Activated T-helper 1 cell treated with Interleukin-2 at 50 U/mL for 16 hours (primary cell): Measurements from ENCODE around the gene ITIH3.

Source experiments
- DNase-seq: peaks from one replicate; pipeline ENCODE4 v3.0.0-alpha.2; 2020; ENCODE audit warnings: low read depth

ITIH3 gene

DNA sequence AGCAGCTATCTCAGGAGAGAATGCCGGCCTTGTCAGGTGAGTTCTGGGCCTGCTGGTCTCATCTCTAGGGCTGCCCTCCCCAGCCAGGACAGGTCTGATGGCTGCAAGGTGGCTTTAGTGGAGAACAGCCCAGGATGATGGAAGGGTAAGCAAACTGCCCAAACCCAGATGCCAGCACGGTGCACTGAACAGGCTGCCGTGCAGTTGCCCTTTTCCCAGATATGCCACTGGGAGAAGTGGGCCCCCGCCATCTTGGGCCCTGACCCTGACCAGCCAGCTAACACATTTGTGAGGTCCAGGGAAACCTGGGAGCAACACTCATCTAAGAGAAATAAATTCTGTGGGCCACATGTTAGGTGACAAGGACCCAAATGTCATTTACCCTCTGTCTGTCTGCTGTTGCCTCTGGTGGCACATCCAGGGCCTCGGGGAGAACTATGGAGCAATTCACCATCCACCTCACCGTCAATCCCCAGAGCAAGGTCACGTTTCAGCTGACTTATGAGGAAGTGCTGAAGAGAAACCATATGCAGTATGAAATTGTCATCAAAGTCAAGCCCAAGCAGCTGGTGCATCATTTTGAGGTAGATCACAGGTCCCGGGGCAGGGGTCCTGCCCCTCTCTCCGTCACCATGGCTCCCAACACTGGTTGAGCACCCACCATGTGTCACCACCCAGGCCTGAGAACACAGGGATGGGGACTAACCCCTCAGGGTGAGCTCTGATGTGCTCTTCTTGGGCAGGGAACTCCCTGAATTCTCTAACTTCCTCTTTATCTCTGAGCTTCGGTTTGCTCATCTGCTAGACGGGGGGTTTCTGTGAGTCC, 15.4 kb upstream of the ITIH3 start:
- no peak for DNase-seq

DNA sequence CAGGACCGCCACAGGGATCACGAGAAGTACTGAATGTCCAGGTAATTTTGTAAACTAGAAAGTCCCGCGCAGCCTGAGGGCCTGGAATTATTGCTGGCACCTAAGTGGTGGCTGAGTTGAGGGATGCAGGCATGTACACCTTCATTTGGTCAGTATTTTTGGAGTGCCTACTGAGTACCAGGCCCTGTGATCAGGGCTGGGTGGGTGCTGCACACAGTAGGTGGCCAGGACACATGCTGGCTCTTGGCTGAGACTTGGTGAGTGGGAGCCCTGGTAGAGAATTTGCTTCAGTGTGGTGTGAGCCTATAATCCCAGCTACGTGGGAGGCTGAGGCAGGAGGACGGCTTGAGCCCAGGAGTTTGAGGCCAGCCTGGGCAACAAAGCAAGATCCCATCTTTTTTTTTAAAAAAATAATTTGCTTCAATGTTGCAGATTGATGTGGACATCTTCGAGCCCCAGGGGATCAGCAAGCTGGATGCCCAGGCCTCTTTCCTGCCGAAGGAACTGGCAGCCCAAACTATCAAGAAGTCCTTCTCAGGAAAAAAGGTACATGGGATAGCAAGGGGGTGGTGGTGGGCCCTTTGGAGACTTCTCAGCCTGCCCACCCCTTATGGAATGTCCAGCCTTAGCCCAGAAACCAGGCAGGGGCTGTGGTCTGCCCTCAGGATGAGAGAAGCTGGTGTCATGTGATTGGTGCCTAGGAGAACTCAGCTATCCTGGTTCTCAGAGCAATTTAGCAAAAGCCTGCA, 14.6 kb upstream of the ITIH3 start:
- no peak for DNase-seq

DNA sequence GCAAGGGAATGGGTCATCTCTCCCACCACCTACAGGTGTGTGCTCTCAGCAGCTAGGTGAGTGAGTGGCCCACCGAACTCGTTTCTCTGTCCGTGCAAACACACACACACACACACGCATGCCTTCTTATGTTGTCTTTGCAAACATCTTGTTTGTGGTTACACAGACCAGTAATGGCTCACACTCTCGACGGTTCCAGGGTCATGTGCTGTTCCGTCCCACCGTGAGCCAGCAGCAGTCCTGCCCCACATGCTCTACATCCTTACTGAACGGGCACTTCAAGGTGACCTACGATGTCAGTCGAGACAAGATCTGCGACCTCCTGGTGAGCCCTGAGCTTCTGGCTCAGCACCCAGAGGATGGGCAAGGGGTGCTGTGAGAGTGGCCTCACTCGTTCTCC, 12.9 kb upstream of the ITIH3 start:
- no peak for DNase-seq

DNA sequence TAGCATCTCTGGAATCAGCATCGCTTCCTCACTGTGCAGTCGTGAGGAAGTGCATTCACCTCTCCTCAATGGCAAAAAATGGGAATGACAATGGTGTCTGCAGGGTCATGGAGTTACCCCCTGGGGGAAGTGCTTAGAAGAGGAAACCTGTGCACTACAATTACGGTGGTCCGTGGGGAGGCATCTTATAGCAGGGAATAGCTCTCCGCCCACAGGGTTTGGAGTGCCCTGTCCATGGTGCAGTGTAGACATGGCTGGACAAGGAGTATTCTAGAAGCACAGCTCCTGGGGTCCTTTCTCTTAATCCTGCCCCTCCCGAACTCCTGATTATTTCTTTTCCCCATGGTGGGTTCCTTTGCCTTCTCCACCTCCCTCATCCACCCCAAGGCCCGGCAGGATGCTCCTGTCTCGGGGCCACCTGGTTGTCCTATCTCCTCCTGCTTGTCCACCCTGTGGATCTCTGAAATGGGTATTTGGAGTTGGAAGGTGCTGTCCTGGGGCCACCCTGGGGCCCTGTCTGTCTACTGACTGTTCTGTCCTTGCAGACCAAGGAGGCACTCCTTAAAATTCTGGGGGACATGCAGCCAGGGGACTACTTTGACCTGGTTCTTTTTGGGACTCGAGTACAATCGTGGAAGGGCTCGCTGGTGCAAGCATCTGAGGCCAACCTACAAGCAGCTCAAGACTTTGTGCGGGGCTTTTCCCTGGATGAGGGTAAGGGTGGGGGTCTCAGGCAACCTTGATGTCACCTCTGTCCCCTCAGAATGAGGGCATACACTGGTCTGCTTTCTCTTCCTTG, 12.0 kb upstream of the ITIH3 start:
- no peak for DNase-seq

DNA sequence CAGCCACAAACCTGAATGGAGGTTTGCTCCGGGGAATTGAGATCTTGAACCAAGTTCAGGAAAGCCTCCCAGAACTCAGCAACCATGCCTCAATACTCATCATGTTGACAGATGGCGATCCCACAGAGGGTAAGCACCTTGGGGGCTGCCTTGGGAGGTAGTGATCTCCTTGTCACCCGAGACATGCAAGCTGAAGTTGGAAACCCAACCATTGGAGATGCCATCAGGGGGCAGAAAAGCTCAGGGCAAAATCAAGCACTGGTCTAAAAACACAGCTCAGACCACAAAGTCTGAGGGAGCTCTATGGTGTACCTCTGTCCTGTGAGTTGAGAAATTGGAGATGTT, 11.4 kb upstream of the ITIH3 start:
- no peak for DNase-seq

DNA sequence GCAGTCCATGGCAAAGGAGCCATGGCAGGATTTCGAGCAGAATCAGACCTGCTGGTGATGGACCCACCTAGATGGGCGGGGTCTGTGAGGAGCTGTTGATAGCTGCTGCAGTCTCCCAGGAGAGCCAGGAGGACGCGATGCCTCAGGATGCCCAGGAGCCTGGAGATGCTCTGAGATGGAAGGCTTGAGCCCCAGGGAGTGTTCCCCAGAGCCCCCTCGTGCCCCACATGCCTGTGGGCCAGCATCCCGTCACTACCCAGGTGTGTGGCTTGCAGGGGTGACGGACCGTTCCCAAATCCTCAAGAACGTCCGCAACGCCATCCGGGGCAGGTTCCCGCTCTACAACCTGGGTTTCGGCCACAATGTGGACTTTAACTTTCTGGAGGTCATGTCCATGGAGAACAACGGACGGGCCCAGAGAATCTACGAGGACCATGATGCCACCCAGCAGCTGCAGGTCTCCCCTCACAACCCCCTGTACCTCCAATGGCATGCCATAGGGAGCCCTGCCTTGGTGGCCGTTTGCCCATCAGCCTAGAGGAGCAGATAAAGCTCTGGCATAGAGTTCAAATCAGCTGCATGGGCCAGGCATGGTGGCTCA, 10.5 kb upstream of the ITIH3 start:
- no peak for DNase-seq

DNA sequence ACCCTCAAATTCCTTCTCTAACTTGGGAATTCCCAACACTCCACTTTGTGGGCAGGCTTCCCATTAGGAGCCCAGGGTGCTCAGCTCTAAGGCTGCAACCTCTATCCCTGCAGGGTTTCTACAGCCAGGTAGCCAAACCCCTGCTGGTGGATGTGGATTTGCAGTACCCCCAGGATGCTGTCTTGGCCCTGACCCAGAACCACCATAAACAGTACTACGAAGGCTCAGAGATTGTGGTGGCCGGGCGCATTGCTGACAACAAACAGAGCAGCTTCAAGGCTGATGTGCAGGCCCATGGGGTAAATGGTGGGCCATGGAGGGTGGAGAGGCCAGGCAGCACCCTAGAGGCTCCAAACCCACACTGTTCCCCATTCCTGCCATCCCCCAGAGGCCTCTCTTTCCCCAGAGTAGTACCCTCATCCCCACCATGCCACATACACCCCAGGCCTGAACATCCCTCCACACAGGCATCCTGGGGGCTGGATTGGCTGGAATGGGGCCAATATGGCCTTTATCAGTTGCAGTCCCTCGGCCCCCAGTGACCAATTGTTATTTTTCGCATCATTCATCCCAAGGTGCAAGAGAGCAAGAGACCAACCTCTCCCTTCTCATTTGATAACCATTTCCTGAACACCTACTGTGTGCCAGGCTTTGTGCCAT, 9.5 kb upstream of the ITIH3 start:
- no peak for DNase-seq

DNA sequence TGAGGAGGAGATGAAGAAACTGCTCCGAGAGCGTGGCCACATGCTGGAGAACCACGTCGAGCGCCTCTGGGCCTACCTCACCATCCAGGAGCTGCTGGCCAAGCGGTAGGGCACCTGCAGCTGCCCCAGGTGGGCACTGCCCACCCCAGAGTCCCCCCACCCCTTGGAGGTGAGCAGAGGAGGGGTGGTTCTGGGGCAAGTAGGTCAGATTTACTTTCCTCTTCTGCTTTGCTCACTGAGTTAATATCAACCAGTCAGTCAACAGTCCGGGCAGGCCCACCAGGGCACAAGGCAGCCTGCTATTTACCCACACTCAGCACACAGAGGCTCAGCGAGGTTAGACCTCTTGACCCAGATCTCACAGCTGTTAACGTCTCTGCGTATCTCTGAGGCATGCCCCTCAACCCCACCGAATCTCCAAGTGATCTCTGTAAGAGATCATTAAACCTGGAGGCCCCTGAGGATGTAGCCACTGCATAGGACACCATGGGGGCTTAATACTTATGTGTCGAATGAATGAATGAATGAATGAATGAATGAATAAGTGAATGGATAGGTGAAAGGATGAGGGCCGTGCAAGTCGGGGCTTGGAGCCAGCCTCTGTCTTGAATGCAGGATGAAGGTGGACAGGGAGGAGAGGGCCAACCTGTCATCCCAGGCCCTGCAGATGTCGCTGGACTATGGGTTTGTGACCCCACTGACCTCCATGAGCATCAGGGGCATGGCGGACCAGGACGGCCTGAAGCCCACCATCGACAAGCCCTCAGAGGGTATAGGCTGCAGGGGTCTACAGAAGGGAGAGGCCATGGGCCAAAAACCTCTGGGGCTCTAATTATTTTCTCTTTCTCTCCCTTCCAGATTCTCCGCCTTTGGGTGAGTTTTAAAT, 8.0 kb upstream of the ITIH3 start:
- DNase-seq, result no peak

DNA sequence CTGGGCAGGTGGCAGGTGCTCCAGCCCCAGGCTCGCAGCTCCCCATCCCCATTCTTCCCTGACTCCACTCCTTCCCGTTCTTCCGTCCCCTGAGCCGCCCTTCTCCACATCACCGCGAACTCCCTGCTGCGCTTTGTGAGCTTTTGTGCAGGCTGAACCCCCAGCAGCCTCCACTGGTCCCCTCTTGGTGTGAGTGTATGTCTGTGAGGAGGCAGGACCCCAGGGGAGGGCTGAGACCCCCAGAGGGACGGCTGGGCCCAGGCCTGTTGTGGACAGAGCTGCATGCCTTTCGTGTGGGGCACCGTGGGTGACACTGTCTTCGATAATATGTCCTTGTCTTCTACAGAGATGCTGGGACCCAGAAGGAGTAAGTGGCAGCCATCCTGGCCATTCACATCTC, 7.3 kb upstream of the ITIH3 start:
- no peak for DNase-seq

DNA sequence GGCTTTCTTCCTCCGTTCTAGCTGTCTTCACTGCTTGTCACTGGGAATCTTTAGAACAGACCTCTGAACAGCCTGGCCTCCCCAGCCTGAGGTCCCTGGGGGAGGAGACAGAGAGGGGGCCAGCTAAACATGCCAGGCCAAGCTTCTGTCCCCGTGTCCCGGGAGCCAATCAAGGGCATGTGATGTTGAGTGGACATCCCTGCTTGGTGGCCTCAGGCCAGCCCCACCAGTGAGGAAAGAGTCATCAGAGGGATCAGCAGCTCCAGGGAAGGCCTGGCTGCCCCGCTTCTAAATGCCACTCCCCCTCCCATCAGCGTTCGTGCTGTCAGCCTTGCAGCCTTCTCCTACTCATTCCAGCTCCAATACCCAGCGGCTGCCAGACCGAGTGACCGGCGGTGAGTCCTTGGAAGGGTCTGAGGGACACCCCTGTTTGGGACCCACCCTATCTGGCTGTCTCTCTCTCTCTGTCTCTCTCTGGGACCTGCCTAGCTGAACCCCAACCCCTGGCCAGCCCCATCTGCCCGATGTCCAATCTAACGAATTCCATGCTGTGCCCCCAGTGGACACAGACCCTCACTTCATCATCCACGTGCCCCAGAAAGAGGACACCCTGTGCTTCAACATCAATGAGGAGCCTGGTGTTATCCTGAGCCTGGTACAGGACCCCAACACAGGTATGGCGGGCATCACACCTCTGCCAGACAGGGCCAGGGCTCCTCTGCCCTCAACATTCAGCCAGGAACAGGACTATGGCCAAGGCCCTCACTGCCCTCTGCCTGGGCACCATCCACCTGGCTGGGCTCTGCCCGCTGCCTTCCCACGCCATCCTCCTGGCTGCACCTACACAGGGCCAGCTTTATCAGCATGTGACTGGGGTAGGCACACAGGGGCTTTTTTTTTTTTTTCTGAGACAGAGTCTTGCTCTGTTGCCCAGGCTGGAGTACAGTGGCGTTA, 6.6 kb upstream of the ITIH3 start:
- DNase-seq, result no peak

DNA sequence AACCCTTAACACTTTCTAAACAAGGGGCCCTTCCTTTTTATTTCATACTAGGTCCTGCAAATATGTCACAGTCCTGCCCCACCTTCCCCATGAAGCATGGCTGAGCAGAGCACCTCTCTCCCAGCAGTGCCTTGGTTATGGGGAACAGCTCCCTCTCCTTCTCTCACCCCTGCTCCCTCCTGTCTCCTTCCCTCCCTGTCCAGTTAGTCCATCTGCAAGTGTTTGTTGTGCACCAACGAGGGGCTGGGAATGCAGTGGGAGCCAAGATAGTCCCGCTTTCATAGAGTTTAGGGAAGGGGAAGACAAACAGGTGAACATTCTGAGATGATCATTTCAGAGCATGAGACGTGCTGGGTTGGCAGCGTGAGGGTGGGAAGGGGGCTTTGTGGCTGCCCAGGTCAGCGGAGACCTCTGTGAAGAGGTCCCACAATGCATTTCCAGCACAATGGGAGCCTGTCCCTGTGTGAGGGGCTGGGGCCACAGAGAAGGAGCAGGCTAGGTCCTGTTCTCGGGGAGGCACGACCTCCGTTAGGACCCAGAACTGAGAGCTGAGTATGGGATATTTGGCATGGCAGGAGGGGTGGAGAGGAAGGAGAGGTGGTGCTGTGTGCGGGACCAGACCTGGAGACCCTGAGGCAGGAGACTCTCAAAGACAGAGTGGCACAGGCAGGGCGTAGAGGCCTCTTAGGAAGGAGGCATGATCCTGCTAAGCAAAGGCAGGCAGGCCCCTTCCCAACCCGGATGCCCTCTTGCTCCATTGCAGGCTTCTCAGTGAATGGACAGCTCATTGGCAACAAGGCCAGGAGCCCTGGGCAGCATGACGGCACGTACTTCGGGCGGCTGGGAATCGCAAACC, 5.5 kb upstream of the ITIH3 start:
- DNase-seq, result no peak

DNA sequence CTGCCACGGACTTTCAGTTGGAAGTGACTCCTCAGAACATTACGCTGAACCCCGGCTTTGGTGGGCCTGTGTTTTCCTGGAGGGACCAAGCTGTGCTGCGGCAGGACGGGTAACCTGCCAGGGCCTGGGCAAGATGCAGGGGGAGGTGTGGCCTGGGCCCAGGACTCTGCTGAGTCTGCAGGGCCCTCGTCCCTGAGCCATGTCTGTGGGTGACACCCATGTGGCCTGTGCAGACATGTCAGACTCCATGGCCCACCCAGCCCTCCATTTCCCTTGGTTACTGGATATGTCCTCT, 4.9 kb upstream of the ITIH3 start:
- DNase-seq, result no peak

DNA sequence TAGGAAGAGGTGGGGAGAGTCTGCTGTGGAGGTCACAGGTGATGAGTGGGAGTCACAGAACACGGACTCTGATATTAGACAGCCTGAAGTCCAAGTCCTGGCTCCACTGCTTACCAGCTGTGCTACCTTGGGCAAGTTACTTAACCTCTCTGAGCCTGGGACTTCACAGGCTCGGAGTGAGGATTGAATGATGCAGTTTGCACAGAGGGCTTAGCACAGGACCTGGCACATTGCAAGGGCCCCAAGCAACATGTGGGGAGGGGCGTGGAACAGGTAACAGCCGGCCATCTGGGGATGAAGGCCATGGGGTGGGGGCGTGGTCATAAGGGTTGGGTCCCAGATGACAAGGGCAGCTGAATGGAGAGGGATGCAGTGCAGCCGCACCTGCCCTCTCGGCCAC, 4.3 kb upstream of the ITIH3 start:
- DNase-seq, result no peak

DNA sequence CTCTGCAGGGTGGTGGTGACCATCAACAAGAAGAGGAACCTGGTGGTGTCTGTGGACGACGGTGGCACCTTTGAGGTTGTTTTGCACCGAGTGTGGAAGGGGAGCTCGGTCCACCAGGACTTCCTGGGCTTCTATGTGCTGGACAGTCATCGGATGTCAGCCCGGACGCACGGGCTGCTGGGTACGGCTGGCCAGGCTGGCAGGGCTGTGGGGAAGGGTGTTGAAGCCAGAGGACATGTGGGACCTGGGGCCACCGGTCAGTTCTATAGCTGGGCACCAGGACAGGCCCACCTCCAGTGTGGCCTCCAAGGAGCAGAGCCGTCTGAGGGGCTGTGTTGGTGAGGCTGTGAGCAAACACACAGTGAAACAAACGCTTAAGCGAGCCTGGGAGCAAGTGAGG, 3.9 kb upstream of the ITIH3 start:
- DNase-seq, result no peak

DNA sequence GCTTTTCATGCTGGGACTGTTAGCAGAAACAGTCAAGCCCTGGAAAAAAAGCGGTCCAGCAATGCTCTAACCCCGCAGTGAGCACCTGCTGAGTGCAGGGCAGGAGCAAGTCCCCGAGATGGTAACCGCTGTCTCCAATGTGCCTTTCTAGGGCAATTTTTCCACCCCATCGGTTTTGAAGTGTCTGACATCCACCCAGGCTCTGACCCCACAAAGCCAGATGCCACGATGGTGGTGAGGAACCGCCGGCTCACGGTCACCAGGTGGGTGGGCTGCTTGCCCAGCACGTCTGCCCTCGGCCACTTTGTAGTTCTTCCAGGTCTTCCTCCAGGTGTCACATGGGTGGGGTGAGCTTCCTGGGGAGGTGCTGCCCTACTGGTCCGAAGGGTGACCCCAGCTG, 3.2 kb upstream of the ITIH3 start:
- no peak for DNase-seq

DNA sequence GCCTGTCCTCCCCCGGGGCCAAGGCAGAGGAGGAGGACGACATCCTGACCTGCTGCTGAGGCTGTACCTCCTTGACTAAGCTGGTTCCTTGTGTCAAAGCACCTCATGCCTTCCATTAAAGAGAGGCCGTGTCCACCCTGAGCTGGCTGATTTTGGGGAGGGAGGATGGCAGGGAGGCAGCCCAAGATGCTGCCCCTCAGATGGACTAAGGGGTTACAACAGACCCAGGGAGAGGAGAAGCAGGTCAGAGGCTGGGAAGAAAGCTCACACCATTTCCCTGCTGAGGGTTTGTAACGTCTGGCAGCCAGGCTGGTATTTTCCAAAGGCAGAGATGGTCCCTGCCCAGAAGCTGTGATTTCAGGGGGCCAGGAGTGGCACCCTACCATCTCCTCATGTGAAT, 2.7 kb upstream of the ITIH3 start:
- DNase-seq, result no peak

DNA sequence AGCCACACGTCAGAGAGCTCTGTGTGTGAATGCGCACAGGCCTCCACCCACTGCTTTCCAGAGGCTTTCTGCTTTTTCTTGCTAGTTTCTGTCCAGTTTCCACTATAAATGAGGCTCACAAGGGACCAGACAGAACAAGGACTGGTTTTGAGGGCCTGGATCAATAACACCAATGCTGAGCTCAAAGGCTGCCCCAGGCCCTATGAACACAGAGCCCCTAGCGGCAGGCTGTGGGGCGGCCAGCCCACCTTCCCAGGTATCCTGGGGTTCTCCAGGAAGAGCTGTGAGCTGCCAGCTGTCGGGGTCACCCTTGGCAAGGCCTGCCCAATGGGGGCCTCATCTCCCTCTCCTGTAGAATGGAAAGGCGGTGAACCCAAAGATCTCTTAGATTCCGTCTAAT, 2.2 kb upstream of the ITIH3 start:
- no peak for DNase-seq

DNA sequence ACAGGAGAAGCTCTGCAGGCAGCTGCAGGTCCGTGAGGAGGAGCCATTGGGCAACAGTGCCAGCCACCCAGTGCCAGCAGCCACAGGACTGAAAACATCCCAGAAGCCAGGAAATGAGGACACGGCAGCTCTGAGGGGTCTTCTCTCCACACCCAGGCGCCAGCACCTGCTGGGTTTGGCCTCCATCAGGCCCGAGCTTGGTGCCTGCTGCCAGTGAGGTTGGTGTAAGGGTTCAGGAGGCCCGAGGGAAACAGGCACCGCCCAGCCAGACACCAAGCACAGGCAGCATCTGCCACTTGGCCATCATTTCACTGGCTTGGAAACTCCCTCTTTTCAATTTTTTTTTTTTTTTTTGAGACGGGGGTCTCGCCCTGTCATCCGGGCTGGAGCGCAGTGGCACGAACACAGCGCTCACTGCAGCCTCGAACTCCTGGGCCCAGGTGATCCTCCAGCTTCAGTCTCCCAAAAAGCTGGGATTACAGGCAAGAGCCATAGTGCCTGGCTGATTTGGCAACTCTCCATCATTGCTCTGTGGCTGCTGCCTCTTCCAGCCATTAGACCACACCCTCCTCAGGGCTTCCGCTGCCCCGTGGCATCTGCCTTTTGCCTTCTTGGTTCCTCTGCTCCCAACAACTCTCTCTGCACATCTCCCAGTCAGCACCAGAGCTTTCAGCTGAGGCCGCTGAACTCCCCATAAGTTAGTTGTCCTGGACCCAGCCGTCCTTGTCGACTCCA, 1.5 kb upstream of the ITIH3 start:
- DNase-seq, result no peak
